HG02973 (cell line): ENCODE results near the gene MAGI1.
"Not testable (repeated sequence)": the region's sequence is repeated elsewhere in the genome, so short reads cannot be mapped to it uniquely, and the experiment has no call there.

Experiments used
- ATAC-seq: cut with Tn5 transposase; IDR thresholded peaks from one replicate; pipeline ENCODE4 v1.9.1; 2021; ENCODE audit warnings: moderate library complexity; ENCODE audit not compliant: unreplicated experiment

MAGI1 gene

DNA sequence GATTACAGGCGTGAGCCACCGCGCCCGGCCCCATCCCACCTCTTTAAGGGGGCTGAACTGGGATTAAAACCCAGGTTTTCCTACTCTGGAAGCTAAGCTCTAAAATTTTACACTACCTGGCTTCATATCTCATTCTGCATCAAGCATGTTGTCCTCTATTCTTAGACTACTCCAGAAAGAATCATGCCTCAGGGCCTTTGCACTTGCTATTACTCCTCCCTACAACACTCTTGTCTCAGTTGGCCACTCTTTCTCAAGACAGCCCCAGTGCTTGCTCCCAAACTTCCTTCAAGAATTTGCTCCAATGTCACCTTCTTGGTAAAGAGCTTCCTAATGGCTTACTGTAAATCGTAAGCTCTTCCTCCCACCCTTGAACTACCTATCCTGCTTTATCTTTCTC, 521.7 kb downstream of the MAGI1 start:
- no peak for ATAC-seq

DNA sequence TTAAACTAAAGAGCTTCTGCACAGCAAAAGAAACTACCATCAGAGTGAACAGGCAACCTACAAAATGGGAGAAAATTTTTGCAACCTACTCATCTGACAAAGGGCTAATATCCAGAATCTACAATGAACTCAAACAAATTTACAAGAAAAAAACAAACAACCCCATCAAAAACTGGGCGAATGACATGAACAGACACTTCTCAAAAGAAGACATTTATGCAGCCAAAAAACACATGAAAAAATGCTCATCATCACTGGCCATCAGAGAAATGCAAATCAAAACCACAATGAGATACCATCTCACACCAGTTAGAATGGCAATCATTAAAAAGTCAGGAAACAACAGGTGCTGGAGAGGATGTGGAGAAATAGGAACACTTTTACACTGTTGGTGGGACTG, 524.4 kb downstream of the MAGI1 start:
- not testable (repeated sequence) for ATAC-seq

DNA sequence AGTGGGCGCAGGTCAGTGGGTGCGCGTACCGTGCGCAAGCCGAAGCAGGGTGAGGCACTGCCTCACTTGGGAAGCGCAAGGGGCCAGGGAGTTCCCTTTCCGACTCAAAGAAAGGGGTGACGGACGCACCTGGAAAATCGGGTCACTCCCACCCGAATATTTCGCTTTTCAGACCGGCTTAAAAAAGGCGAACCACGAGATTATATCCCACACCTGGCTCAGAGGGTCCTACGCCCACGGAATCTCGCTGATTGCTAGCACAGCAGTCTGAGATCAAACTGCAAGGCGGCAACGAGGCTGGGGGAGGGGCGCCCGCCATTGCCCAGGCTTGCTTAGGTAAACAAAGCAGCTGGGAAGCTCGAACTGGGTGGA, 529.3 kb downstream of the MAGI1 start:
- ATAC-seq: not testable (repeated sequence)

DNA sequence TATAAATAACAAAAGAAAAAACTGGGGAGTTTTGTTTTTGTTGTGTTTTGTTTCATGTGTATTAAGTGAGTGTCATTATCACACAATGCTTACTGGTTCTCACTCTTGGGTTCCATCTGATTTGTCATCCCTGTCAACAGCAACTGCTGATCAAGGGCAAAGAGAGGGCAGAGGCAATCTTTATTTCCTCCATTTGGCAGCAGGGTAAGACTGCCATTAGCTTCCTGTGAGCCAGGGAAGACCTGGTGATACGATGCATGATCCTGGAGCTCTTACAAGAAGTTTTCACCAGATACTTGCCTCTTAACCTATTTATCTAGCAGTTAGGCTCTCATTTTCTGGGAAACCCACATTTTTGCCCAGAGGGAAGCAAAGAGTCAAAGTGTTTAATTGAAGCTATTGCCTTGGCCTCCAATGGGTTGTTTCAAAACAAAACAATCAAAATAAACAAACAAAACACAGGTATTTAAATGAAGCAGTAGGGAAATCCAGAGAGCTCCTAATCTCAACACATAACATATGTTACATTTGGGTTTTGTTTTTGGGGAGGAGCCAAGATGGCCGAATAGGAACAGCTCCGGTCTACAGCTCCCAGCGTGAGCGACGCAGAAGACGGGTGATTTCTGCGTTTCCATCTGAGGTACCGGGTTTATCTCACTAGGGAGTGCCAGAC, 529.8 kb downstream of the MAGI1 start:
- no peak for ATAC-seq

DNA sequence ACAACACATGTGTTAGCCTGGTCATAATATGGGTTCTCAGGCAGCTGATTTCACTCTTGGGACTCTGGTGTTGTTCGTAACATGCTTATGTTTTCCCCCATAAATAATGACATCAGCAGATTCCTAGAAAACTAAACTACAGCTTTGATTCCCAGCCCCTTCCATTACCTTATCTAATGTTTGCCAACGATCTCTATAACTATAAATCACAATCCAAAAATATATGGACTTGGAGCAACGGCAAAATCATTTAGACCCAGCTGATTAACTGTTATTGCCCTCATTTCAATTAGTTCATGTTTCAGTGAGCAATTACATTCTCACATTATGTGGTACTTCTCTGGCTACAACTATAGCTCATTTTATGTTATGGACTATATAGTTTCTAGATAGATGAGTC, 531.3 kb downstream of the MAGI1 start:
- no peak for ATAC-seq

DNA sequence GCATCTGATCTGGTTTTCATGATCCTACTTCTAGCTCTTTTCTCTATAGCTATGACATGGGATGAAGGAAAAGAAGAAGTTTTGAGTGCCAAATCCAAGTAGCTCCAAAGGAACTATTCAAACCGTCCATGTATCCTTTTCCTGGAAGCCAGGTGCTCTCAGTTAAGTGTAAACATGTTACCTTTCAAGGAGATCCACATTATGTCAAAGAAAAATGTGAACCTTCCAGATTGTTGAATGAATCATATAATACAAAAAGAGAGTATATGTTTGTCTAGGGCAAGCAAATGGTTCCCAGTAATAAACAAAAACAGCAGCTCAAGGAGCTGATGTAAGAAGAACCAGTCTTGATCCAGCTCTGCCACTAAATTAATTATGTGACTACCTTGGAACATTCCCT, 534.9 kb downstream of the MAGI1 start:
- ATAC-seq: no peak

DNA sequence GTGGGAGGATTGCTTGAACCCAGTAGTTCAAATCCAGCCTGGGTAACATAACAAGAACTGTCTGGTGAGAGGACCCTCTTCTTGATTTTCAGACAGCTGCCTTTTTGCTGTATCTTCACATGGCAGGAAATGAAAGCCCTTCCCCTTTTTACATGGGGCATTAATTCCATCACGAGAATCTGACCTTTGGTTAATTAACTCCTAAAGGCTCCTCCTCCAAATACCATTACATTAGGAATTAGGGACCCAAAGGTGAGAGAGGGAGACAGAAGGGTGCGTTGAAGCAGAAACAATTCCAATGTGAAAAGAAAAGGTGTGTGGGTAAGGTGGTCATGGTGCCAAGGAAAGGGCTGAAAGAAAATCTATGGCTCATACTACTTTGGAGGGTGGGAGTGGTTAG, 536.2 kb downstream of the MAGI1 start:
- ATAC-seq: no peak

DNA sequence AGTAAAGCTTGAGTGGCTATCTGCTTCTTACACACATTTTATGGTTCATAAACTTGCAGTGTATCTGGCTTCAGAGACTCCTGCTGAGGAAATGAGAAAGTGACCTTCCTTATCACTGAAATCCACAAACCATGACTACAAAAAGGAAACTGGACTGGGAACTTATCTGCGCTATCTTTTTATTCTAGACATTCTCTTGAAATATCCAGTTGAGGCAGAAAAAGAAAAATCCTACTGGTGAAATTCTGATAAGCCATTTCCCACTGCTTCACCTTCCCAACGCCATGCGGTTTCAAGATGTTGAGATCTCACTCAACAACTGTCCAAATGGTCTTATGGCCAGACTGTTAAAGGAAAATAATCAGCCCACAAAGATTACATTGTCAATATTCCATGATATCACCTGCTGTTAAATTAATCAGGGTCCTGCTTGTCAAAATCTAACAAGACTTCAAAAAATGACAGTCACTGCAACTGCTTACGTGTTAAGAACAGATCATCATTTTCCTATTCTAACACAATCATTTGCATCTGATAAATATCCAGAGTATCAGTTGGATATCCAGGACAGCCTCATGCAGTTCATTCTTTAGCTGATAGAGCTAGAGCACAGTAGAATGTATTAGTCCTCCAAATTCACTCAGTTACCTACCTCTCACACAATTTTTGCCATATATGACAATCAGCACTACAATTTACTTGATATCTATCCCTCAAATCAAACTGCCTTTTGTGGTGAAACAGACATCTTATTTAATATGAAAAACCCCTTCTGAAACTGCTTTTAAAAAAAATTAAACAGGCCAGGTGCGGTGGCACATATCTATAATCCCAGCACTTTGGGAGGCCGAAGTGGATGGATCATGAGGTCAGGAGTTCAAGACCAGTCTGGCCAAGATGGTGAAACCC, 538.1 kb downstream of the MAGI1 start:
- ATAC-seq: no peak

DNA sequence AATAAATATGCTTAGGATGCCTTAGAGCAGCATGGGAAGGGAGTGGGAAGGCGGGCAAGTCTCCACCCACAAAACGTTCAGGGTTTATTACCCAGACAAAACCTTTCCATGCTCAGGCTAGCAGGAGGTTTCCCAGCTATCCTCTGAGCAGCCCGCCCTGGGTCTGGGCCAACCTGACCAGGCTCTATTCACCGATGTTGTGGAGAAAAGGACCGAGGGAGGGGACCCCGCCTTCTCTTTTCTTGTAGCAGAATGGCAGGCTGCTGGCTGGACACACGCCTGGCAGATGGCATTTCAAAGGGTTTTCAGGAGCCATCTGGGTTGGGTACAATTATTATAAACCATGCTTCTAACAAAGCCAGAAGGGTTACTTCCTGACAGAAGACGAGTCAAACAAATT, 540.9 kb downstream of the MAGI1 start:
- no peak for ATAC-seq

DNA sequence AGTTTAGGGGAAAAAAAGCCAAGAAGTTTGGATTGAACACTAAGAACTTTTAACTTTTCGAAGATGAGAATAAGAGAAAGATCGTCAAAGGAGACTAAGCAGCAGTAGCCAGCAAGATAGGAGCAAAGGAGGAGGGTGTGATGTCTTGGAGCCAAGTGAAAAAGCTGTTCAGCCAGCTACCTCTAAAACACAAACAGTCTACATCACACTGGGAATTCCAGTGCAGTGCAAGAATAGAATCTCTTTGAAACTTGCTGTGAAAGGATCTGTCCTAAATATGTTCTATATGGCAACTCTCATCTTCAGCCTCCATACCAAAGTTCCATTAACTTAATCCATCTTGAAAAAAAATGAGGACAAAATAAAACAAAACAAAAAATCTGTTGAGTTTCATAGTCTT, 541.5 kb downstream of the MAGI1 start:
- no peak for ATAC-seq

DNA sequence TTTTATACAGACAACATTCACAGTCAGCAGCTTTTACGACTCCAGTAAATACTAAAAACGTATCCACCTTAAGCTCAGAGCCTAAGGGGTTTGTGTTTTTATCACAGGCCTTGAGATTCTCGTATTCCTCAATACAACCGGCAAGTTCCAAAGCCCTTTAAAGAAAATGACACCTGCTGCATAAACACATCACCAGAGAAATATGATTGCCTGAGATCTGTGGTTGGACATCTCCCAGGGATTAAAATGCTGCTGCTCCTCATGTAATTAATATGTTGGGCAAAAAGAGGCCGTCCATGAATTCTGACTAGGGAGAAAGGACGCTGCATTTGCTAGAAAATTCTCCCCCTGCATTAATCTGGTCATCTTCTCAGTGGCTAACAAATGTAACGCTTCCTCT, 544.8 kb downstream of the MAGI1 start:
- ATAC-seq: no peak

DNA sequence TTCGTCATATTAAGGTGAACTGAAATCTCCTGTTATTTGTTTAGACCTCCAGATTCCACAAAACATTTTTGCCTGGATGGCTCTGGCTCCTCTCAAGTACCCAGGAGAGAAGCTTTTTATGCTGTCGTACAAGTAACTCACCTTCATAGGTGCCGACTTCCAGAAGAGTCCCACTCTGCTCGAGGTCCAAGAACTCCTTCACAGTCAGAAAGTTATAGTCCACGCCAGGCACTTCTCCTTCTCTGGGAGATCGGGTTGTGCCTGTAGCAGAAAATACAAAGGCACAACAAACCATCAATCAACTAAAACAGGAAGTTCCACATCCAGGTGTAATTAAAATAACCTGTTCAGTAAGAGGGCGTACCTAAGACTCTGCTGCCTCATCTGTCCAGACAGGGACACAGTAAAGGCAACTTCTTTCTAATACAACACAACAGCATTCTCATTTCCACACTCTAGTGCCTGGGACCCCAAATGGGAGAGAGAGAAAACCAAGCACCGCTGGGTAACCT, 545.3 kb downstream of the MAGI1 start:
- ATAC-seq: no peak

DNA sequence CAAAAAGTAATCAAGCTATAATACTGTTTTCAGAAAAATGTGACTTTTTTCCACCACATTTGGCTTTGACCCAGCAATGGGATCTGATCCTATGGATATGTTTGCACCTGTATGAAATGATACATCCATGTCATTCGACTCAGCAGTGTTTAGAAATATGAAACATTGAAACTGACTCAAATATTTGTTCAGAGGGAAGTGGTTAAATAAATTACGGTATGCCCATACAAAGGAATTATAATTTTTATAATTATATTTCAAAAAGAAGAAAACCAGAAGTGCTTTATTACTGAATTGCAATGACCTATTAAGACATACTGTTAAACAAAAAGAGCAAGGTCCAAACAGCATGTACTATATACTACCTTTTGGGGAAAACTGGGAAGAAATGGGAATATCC, 546.5 kb downstream of the MAGI1 start:
- no peak for ATAC-seq

DNA sequence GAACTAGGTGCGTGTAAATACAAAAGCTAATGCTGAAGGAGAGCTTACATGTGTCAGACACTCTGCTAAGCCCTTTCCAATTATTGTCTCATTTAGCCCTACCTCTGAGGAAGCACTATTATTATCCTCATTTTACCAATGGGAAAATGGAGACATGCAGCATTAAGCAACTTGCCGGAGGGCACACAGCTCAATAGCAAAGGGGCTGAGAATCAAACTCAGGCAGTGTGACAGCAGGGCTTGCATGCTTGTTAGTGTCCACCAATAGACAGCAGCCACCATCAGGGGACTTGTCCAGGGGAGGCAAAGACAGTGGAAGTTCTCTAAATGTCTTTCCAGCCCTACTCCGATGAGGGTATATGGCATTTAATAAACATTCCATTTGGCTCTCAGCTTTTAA, 548.6 kb downstream of the MAGI1 start:
- ATAC-seq: no peak

DNA sequence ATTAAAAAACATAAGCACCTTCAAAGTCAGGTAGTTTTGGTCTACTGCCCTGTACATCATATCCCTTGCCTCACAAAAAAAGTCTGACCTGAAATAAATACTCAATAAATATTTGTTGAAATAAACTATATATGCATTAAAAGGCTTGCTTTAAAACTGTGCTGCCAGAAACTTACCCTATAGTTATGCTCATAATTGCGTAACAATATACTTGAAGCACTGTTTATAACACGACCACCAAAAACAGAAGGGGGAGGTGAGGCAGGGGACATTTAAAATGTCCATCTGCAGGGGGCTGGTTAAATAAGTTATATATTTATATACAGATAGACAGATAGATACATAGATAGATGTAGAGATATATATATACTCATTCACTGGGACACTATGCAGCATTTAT, 549.5 kb downstream of the MAGI1 start:
- no peak for ATAC-seq

DNA sequence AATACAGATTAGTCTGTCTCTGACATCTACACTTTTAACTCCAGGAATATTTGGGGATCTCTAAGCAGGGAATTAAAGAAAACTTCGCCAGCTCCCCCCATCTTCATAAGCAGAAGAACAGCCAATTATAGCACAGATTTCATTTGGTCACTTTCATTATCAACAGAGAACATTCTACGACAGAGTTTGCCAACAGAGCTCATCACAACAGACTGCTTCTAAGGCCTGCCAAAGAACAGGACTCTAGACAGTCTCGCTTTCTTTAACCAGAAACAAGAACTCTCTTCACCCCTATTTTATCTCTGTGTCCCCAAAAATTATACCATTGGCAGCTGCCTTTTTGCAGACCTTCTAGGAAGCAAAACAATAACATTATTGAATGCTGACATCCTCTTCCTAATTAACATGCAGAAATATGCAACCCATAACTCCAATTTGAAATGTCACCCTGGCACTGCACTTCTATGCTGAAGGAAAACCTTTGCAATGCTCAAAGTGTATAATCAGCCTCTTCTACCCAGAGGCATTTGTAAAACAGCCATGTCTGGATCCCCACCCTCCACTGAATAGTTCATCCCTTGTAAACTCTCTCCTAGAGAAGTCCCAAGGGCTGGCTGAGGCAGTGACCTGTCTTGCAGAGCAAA, 552.8 kb downstream of the MAGI1 start:
- ATAC-seq: no peak

DNA sequence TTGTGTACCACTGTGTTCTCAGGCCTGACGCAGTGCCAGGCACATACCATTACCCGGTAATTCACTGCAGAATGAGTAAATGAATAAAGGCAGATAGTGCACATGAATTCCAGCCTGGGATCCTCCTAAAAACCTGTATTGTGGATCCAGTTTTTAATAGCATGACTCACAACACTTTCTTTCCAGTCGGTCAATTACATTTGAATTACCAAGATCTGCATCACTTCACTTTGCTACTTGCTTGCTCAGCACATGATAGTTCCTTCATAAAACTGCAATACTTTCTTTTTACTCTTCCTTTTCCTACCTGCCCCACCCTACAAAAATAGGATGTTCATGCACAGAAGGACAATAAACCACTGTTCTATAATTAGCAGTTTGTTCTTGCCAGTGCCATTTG, 553.8 kb downstream of the MAGI1 start:
- ATAC-seq: no peak

DNA sequence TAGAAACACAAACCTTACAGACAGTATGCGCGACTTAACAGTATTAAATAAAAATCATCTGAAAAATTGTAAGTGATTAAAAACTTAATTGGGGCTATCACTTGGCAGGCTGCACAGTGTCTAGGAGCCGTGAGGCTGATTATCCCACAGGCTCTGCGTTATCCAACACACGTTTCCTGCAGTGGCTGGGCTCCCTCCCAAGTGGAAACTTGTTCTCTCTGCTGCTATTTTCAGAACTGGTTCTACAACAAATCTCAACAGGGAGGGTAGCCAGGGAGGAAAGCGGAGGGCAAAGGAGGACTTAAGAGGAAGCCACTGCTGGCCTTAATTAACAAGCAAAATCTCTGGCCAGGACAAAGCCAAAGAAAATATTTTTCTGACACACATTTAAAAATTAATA, 555.2 kb downstream of the MAGI1 start:
- no peak for ATAC-seq

DNA sequence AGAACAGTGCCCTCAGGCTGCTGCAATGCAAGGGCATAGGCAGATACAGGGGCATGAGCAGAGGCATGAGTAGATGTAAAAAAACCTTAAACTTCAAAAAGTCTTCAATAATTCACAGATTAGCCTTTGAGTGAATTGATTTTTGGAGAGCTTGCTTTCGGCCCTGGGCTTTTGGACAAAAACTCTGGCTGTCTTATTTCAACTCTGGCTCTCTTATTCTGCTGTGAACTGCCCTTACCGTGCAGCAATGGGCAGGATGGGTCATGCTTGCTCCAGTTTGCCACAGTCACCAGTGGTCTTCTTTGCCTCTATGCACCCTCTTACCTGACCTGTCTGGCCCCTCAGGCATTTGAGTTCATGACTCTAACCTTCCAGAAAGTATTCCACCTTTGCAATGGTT, 555.7 kb downstream of the MAGI1 start:
- ATAC-seq: no peak

DNA sequence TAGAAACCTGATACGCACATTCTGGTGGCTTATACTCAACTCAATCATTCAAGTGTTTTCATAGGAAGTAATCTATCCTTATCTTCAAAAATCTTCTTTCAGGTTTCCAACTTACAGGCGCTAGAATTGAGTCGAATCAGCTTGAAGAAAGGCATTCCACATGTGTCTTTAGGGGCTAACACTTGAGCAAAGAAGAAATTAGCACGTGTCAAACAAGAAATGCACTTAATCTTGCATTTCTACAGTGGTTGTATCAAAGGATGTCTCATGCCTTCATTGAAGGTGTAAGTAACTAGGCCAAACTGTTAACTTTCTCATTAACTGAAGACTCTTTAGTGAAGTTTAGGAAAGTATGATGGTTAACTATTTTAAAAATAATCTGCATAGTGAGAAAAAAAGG, 557.6 kb downstream of the MAGI1 start:
- ATAC-seq: no peak

DNA sequence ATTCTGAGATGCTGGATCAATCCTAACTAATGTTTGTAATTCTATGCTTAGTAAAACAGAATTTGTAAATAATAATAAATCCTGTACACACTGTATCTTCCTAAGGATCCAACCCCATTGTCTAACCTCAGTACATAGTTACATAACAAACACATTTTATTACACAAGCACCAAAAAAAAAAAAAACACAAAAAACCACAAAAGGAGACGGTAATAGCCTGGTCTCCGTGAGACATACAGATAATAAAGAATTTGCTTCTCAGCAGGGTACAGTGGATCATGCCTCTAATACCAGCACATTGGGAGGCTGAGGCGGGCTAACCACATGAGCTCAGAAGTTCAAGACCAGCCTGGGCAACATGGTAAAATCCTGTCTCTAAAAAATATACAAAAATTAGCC, 558.7 kb downstream of the MAGI1 start:
- ATAC-seq: no peak
